NCI-H748 treated with DMSO at 0.1 percent for 48 hours (cell line): ENCODE data around the gene AQP5.
"Not testable (repeated sequence)": the region's sequence is repeated elsewhere in the genome, so short reads cannot be mapped to it uniquely, and the experiment has no call there.

Source experiments
- DNase-seq: peaks from one replicate; lab custom pipeline; 2025; lab: John Stamatoyannopoulos, UW

Gene AQP5

GRCh38 chr12:49980501-49981349 is 19.1 kb downstream of the AQP5 start:
- DNase-seq: no peak

DNA sequence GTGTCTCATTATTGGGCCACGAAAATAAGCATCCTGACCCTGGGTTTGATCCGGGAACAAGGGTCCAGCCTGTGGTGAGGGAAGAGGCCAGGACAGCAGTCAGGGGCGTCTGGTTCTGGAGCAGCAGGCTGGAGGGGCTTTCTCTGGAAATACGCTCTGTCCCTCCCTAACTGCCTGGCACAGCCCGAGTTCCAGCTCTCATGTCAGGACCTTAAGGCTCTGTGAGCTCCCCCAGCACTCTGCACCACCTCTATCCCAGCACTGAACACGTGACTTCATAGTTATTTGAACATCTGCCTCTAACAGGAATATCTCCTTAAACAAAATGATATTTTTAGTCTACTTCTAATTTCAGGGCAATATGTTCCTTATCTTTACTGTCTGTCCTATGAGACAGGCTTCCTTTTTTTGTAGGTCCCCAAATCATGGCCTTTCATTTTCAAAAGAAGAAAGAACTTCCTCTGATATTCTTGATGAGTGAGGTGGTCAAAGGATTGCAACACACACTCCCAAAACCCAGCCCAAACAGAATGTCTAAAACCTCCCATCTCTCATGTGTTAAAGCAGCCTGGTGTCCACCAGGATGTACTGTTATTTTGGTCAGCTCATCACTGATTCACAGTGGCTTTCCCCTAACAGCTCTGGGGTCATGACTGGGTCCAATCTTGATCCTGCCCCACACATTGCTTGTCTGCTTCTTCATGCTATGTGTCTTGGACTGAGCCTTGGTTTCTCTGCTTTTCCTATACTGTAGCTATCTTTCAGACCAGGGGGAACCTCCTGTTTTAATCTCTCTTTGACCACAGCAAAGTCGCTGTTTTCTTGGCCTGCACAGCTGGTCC is 20.8 kb downstream of the AQP5 start:
- DNase-seq: no peak

GRCh38 chr12:49983892-49984291 is 22.2 kb downstream of the AQP5 start:
- no peak for DNase-seq

DNA sequence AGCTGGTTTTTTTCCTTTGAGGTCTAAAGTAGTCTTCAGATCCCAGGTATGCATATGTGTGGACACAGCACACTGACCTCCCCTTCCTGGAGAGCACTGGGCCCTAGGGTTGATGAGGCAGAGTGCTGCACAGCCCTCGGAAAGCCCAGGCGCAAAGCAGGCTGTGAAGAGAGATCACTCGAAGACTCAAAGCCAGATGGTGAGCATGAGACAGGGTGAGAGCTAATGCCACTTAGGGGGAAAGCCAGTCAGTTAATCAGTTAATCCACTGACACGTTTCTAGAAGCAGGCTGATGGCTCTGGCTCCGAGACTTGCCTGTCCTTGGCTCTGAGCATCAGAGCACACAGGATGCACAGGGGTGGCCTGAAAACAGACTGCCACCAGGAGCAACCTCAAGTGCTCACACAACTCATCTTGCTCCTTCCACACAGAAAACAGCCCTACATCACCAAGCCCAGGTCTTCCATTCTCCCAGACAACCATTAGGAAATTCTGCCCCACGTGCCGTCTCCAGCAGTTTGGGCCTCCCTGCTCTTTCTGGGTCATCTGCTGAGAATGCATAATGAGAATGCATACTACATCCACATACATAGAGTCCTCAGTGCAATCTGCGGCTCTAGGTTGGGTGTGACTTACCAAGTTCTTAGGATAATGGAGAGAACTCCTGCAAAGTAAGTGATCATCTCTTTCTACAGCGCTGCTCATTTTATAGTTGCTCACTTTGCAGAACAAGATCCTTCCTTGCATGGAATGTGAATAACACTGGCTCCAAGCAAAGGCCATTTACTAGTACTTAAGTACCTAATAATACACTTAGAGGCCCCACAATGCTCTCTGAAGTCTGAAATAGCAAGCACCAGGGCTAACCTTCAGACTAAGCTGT is 23.0 kb downstream of the AQP5 start:
- no peak for DNase-seq

DNA sequence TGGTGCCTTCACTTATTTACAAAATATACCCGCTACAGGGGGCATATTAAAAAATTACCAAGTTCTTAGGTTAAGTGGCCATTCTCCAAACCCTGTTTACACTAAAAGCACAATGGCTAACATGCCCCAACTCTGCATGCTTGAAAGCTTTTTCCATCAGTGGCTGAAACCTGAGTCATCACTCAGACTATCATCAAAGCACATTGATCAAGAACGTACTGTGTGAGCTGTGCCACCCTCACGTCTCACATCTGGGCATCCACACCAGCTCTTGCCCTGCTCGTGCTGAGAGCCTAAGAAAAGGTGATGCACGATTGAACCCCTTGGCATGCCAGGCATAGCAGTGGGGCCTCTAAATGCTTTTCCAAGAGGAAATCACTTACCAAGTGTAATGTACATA is 24.3 kb downstream of the AQP5 start:
- DNase-seq: no peak

DNA sequence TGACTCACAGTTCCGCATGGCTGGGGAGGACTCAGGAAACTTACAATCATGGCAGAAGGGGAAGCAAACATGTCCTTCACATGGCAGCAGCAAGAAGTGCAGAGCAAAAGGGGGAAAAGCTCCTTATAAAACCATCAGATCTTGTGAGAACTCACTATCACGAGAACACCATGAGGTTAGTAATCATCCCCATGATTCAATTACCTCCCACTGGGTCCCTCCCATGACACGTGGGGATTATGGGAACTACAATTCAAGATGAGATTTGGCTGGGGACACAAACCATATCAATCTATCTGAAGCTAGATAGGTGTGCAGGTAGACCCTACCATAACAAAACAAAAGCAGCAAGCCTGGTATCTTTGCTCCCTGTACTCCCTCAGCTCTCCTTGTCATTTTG is 24.8 kb downstream of the AQP5 start:
- DNase-seq: not testable (repeated sequence)

DNA sequence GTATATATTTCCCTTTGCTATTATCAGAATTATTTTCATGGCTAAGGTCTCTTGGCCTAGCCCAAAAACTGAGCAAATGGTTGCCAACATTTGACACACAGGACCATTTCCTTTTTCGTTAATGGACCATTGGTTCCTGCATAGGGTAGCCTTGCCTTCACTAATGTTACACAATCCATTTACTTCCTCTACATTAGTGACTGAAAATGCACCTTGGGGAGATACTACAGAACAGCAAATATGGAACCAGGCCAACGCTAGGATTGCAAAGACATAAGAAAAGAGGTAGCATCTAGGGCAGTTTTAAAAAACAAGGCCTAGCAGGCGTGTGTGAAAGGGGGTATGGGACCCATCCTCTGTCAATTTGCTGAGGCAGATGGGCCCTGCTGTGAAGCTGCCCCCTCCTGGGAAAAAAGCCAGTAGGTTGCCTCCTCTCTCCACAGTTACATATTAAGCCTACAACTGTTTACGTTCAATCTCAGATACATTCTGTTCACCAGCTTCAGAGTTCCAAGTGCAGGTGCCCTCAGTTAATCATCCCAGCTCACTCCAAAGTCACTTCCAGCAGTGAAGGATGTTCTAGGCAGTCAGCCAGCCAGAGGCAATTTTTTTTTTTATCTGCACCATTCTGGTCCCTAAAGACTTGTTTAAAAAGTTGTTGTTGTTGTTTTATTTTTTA is 26.1 kb downstream of the AQP5 start:
- DNase-seq: no peak

- not testable (repeated sequence) for DNase-seq
Observed at GRCh38 chr12:49989400-49989799, 27.7 kb downstream of the AQP5 start.

GRCh38 chr12:49990273-49990672 is 28.6 kb downstream of the AQP5 start:
- no peak for DNase-seq

GRCh38 chr12:49998453-49998852 is 36.8 kb downstream of the AQP5 start:
- DNase-seq: no peak

GRCh38 chr12:50003595-50003994 is 41.9 kb downstream of the AQP5 start:
- no peak for DNase-seq

DNA sequence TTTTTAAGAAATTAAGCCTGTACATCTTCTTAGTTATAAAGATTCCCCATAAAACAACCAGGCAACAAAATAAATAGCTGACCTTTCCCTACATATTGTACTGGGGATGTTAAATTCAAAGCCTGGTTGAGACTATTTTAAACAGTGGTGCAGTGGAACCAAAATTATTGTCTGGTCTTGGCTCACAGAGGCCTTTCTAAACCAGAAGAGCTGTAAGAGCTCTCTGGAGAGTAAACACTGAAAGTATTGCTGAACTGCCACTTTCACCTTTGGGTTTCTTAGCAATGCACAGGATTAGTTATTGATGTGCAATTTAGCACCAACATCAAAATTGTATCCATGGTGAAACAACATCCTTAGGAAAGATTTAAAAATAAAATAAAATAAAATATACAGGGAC is 43.0 kb downstream of the AQP5 start:
- DNase-seq: no peak

- DNase-seq: no peak
Observed at GRCh38 chr12:50005175-50005574, 43.5 kb downstream of the AQP5 start.

DNA sequence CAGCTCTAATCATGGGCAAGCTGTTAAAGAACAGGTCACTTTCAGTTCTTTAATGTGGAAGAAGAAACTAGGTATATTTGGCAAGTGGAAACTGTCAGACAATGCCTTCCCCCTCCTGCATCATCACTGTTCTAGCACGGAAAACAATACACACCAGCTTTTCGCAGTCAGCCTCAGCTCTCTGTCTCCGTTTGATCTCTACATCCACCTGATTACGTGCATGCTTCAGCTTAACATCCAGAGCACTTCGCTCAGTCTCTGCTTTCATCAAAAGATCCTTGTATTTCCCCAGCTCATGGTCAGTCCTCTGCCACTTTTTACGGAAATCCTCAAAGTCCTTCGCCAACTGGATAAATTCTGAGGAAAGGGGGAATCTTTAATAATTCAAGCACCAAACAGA is 44.6 kb downstream of the AQP5 start:
- DNase-seq: no peak

GRCh38 chr12:50006754-50007442 is 45.2 kb downstream of the AQP5 start:
- no peak for DNase-seq

- no peak for DNase-seq
Observed at GRCh38 chr12:50013361-50014147, 51.9 kb downstream of the AQP5 start.

GRCh38 chr12:50014342-50014741 is 52.7 kb downstream of the AQP5 start:
- DNase-seq: no peak
